ENCODE results near the gene SIGLEC8. TPM values are rescaled to one million over a fixed set of nuclear protein-coding genes. Genes with fewer than 3 reads are reported as not detected.
A peak's percentile ranks its signal among the peaks of the same experiment; 100 is the strongest.
"Not testable (repeated sequence)": the region's sequence is repeated elsewhere in the genome, so short reads cannot be mapped to it uniquely, and the experiment has no call there.

SIGLEC8 gene
- total RNA-seq, 1 donor = 0.27 TPM

DNA sequence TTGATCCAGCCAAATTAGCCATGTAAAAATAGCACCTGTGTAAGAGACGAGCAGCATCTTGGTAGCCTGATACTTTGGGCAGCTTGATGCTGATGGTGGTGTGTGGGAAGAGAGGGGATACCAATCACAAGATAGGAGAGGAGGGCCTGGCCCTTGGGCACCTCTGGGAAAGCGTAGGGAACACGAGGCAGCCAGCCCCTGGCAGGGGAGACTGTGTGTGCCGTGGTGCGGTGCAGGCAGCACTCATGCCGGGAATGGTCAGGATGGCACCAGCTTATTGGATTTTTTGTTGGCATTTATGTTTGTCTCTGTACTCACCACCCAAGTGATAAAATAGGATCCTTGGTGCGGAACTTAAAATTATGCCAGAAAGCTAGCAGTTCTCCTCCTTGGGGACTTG, 10.2 kb downstream of the SIGLEC8 start:
- no peak for DNase-seq (ENCODE audit: low read depth in 2 of 3, low spot score in 2 of 3)

DNA sequence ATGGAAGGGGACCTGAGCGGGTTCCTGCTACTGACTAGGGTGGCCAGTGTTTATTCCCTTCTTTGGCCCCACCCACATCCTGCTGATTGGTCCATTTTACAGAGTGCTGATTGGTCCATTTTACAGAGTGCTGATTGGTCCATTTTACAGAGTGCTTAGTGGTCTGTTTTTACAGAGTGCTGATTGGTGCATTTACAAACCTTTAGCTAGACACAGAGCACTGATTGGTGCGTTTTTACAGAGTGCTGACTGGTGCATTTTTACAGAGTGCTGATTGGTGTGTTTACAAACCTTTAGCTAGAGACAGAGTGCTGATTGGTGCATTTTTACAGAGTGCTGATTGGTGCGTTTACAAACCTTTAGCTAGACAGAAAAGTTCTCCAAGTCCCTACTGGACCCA, 10.7 kb downstream of the SIGLEC8 start:
- not testable (repeated sequence) for DNase-seq (ENCODE audit: low read depth in 2 of 3, low spot score in 2 of 3)

GRCh38 chr19:51441410-51442390, 16.6 kb downstream of the SIGLEC8 start:
- DNase-seq (ENCODE audit: low read depth in 2 of 3, low spot score in 2 of 3) = peak; percentile 44 to 76 (median 44)

GRCh38 chr19:51440846-51441409, 17.3 kb downstream of the SIGLEC8 start:
- DNase-seq (ENCODE audit: low read depth in 2 of 3, low spot score in 2 of 3) = peak in 2 of 3 donors; percentile 40 to 47

GRCh38 chr19:51440052-51440451, 18.2 kb downstream of the SIGLEC8 start:
- no peak for DNase-seq (ENCODE audit: low read depth in 2 of 3, low spot score in 2 of 3)

GRCh38 chr19:51439021-51439465, 19.2 kb downstream of the SIGLEC8 start:
- DNase-seq (ENCODE audit: low read depth in 2 of 3, low spot score in 2 of 3) = peak in 2 of 3 donors; percentile 53 to 75

DNA sequence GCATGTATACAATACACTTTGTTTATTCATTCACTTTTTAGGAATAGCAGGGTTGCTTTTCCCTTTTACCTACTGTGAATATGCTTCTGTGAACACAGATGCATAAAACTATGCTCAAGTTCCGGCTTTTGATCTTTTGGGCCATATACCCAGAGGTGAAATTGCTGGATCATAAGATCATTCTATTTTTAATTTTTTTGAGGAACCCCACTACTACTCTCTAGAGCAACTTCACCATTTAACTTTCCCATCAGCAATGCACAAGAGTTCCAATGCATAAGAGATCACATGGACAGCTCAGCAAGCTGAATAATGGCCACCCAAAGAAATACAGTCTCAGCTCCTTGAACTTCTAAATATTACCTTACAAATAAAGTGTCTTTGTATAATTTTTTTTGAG, 23.8 kb downstream of the SIGLEC8 start:
- DNase-seq (ENCODE audit: low read depth in 2 of 3, low spot score in 2 of 3) = no peak

GRCh38 chr19:51433043-51433442, 25.2 kb downstream of the SIGLEC8 start:
- no peak for DNase-seq (ENCODE audit: low read depth in 2 of 3, low spot score in 2 of 3)

DNA sequence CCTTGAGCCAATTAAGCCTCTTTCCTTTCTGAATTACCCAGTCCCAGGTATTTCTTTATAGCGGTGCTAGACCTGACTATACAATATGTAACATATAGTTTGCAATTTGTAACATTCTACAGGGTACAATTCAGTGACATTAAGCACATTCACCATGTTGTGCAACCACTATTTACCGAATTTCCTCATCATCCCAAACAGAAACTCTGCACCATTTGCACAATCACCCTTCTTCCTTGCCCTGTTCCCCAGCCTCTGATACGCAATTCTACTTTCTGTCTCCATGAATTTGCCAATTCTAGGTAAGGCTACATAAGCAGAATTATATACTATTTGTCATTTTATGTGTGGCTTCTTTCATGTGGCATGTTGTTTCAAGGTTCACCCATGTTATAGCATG, 27.1 kb downstream of the SIGLEC8 start:
- no peak for DNase-seq (ENCODE audit: low read depth in 2 of 3, low spot score in 2 of 3)

DNA sequence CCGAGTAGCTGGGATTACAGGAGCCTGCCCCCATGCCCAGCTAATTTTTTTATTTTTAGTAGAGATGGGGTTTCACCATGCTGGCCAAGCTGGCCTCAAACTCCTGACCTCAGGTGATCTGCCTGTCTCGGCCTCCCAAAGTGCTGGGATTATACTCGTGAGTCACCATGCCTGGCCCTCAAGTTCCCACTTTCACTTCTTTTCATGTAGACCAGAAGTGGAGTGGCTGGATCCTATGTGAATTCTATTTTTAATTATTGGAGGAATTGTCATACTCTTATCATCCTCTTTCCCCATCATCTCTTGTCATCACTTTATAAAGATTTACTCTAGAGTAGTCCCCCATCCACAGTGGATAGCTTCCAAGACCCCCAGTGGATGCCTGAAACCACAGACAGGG, 28.0 kb downstream of the SIGLEC8 start:
- no peak for DNase-seq (ENCODE audit: low read depth in 2 of 3, low spot score in 2 of 3)

GRCh38 chr19:51427201-51427600, 31.1 kb downstream of the SIGLEC8 start:
- no peak for DNase-seq (ENCODE audit: low read depth in 2 of 3, low spot score in 2 of 3)

DNA sequence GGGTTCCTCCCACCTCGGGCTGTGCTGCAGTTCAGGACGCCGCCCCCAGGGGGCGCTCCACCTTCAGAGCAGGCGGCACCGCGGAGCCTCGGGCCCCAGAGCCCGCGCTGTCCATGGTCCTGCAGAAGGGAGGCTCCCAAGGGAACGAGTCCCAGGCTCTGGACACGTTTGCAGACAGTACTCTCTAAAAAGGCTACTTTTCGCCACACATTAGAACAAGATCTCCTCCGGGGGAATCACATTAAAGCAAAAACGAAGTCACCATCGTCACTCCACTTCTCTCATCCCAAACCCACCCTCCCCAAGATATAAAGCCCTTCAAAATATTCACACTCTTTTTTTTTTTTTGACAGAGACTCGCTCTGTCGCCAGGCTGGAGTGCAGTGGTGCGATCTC, 36.2 kb downstream of the SIGLEC8 start:
- peak; percentile 67 to 86 (median 79) for DNase-seq (ENCODE audit: low read depth in 2 of 3, low spot score in 2 of 3)

GRCh38 chr19:51421229-51422052, 36.8 kb downstream of the SIGLEC8 start:
- DNase-seq (ENCODE audit: low read depth in 2 of 3, low spot score in 2 of 3) = peak in 1 of 3 donors; percentile 23

DNA sequence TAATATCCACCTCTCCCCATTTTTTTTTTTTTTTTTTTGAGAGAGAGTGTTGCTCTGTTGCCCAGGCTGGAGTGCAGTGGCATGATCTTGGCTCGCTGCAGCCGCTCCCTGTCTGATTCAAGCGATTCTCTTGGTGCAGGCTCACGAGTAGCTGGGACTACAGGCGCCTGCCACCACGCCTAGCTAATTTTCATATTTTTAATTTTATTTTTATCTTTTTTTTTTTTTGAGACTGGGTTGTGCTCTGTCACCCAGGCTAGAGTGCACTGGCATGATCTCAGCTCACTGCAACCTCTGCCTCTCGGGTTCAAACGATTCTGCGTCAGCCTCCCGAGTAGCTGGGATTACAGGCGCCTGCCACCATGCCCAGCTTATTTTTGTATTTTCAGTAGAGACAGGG, 37.7 kb downstream of the SIGLEC8 start:
- not testable (repeated sequence) for DNase-seq (ENCODE audit: low read depth in 2 of 3, low spot score in 2 of 3)

DNA sequence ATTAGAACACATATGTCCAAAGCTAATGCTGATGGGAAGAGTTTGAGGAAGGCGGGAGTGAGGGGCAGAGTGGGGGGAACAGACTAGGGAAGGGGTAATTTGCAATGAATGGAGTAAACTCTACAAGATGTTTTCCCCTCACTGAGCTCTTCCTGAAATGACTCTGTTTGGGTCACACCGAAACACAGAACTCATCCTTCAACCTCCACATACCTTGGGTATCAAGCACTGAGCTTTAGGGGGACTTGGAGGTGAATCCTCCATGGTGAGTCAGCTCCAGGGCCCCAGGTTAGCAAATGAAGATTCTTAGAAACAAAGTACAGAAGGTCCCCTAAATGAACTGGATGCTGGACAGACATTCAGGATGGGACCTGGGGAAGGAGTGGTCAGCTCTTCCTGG, 39.5 kb downstream of the SIGLEC8 start:
- DNase-seq (ENCODE audit: low read depth in 2 of 3, low spot score in 2 of 3) = no peak

DNA sequence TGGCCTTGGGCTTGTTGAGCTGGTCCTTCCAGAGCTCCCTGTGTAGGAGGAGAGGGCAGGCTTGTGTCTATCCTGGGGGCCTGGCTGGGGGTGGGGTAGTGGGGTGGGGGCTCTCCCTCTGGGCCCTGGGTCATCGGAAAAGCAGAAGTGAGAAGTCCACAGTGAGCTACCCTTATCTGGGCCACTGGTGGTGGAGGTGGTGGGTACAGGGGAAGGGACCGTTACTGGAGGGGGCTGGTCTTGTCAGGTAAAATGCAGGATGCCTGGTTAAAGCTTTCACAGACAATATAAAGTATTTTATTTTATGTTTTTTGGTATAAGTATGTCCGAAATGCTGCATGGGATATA, 40.5 kb downstream of the SIGLEC8 start:
- no peak for DNase-seq (ENCODE audit: low read depth in 2 of 3, low spot score in 2 of 3)

GRCh38 chr19:51417107-51417809, 41.0 kb downstream of the SIGLEC8 start, which contains the start of gene SIGLEC10:
Gene SIGLEC10, minus strand, starts transcription at chr19:51417642. Its CDS starts 61 bp downstream, at chr19:51417581.
- peak in 2 of 3 donors; percentile 81 to 87 for DNase-seq (ENCODE audit: low read depth in 2 of 3, low spot score in 2 of 3)

DNA sequence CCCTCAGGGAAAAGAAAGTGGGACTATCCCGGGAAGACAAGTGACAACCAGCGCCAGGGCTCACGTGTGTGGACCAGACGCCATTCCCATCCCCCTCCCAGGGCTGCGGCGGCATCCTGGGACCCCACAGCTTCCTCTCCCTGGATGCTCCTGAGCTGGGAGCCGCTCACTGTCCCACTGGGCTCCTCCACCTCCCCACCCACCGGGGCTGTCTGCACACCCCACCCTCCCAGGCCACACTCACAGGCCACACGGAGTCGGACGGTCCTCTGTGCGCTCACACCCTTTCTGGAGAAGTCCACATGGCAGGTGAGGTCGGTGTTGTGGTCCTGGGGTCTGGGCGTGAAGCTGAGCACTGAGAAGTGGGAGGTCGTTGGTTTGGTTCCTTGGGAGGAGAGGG, 41.8 kb downstream of the SIGLEC8 start:
- DNase-seq (ENCODE audit: low read depth in 2 of 3, low spot score in 2 of 3) = not testable (repeated sequence)

- no peak for DNase-seq (ENCODE audit: low read depth in 2 of 3, low spot score in 2 of 3)
Observed at GRCh38 chr19:51415187-51415586, 43.1 kb downstream of the SIGLEC8 start.

Data from hematopoietic multipotent progenitor cell (in vitro differentiated cells).